SKM-1 (cell line): ENCODE data around the gene CFAP100.

ENCODE experiments used
- DNase-seq: peaks from one replicate; lab custom pipeline; 2025; ENCODE audit not compliant: unreplicated experiment; lab: John Stamatoyannopoulos, UW

CFAP100 gene

GRCh38 chr3:126475413-126476114 lies 80.9 kb downstream of the CFAP100 start, which contains the start of gene ZXDC:
Gene ZXDC (minus strand): TSS chr3:126475891. CDS start chr3:126475865, 26 bp downstream.
- DNase-seq, result peak; percentile 84

- DNase-seq, result peak; percentile 48
These were observed 81.7 kb downstream of the CFAP100 start for GRCh38 chr3:126476166-126477060.

GRCh38 chr3:126477061-126477380 lies 82.3 kb downstream of the CFAP100 start:
- no peak for DNase-seq

GRCh38 chr3:126478581-126479310 lies 84.0 kb downstream of the CFAP100 start:
- DNase-seq, result no peak

GRCh38 chr3:126479642-126480041 lies 84.9 kb downstream of the CFAP100 start:
- no peak for DNase-seq

- no peak for DNase-seq
These were observed 85.5 kb downstream of the CFAP100 start for GRCh38 chr3:126480206-126480605.

- no peak for DNase-seq
These were observed 86.2 kb downstream of the CFAP100 start for GRCh38 chr3:126480861-126481260.

- no peak for DNase-seq
These were observed 87.2 kb downstream of the CFAP100 start for GRCh38 chr3:126481808-126482502.

- no peak for DNase-seq
These were observed 88.0 kb downstream of the CFAP100 start for GRCh38 chr3:126482503-126483255.

- no peak for DNase-seq
These were observed 88.6 kb downstream of the CFAP100 start for GRCh38 chr3:126483321-126483761.

- no peak for DNase-seq
These were observed 89.4 kb downstream of the CFAP100 start for GRCh38 chr3:126484148-126484547.

GRCh38 chr3:126484662-126485061 lies 90.0 kb downstream of the CFAP100 start:
- no peak for DNase-seq

- no peak for DNase-seq
These were observed 90.6 kb downstream of the CFAP100 start for GRCh38 chr3:126485176-126485897.

- DNase-seq, result no peak
These were observed 91.2 kb downstream of the CFAP100 start for GRCh38 chr3:126485956-126486355.
